GM19193 (cell line): ENCODE measurements around the gene TYK2.

Experiments used
- POLR2A ChIP-seq: IDR thresholded peaks from 4 replicates; pipeline ENCODE4 v1.6.1; 2011; ENCODE audit not compliant: insufficient read depth, insufficient read length; ENCODE audit errors: extremely low read depth

Gene TYK2

GRCh38 chr19:10416380-10417257, 36.2 kb upstream of the TYK2 start:
- TF ChIP-seq POLR2A: peak; percentile 34

- no peak for TF ChIP-seq POLR2A
Measured at GRCh38 chr19:10416083-10416379, 35.7 kb upstream of the TYK2 start.

- TF ChIP-seq POLR2A: no peak
Measured at GRCh38 chr19:10412257-10412977, 32.0 kb upstream of the TYK2 start.

- TF ChIP-seq POLR2A: no peak
Measured at GRCh38 chr19:10408511-10409283, 28.3 kb upstream of the TYK2 start.

- TF ChIP-seq POLR2A: no peak
Measured at GRCh38 chr19:10407096-10407495, 26.7 kb upstream of the TYK2 start.

- no peak for TF ChIP-seq POLR2A
Measured at GRCh38 chr19:10406191-10406590, 25.8 kb upstream of the TYK2 start.

- TF ChIP-seq POLR2A: no peak
Measured at GRCh38 chr19:10404888-10405820, 24.8 kb upstream of the TYK2 start.

- TF ChIP-seq POLR2A: peak; percentile 96
Measured at GRCh38 chr19:10403137-10404021, 23.0 kb upstream of the TYK2 start, which contains the start of gene CDC37. CDC37 (minus strand) TSS chr19:10403542; CDS start chr19:10403479, 63 bp downstream.

- TF ChIP-seq POLR2A: no peak
Measured at GRCh38 chr19:10402441-10403038, 22.2 kb upstream of the TYK2 start.

- TF ChIP-seq POLR2A: no peak
Measured at GRCh38 chr19:10399878-10400277, 19.5 kb upstream of the TYK2 start.

- TF ChIP-seq POLR2A: no peak
Measured at GRCh38 chr19:10398819-10399218, 18.4 kb upstream of the TYK2 start.

- no peak for TF ChIP-seq POLR2A
Measured at GRCh38 chr19:10395917-10396316, 15.5 kb upstream of the TYK2 start.

- TF ChIP-seq POLR2A: no peak
Measured at GRCh38 chr19:10395436-10395835, 15.1 kb upstream of the TYK2 start.
